GM18861 (cell line): ENCODE measurements around the gene CLIP2.
"Not testable (repeated sequence)": the region's sequence is repeated elsewhere in the genome, so short reads cannot be mapped to it uniquely, and the experiment has no call there.

Experiments used
- ATAC-seq: cut with Tn5 transposase; IDR thresholded peaks from one replicate; pipeline ENCODE4 v1.9.1; 2021; ENCODE audit not compliant: unreplicated experiment

CLIP2 gene

DNA sequence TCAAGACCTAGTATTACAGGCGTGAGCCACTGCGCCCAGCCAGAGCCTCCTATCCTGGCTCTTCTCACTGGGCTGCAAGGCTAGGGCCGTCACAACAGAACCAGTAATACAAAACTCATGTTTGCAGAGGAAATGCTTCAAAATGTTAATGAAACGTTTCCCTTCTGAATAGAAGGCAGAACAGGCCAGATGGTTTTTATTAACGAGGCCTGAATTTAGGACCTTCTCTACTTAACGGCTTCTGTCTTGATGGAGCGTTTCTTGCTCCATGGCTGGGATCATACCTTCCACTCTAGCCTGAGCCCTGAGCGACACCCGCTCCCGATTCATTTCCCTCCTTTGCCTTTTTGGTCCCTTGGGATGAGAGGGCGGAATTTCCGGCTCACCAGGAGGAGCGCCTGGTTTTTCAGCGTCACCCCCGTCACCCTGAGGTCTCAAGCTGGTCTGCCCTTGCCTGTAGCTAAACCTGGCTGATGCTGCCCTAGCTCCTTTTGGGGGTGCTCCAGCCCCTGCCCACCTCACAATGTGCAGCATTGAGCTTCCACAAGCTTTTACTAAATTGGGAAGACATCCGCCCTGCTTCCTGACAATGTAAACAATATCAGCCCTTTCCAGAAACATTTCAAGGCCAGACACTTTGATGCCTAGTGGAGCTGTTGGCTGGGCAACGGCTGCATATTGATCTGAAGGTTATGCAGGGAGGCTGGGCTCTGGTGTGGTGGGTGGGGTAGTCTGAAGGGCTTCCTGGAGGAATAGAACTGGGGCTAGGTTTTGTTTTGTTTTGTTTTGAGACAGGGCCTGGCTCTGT is 5.2 kb downstream of the CLIP2 start:
- no peak for ATAC-seq

DNA sequence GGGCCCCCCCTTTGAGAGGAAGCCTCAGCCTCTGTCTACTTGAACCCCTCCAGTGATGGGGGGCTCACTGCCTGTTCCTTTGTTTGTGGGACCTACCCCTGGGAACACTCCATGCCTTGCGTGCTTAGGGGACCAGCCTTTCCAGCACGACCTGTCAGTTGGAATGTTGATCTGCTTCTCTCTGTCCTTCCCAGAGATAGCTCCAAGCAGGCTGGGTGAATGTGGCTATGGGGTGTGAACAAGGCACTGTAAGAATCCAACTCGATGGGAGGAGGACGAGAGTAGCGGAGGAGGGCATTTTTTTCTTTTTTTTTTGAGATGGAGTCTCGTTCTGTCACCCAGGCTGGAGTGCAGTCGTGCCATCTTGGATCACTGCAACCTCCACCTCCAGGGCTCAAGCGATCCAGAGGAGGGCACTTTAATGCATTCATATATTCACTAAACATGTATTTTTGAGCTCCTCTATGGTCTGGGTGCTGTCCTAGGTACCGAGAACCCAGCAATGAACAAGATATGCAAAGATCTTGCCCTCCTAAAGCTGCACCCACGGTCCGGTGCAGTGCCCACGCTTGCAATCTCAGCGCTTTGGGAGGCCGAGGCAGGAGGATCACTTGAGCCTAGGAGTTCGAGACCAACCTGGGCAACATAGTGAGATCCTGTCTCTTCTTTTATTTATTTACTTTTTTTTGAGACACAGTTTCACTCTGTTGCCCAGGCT is 8.5 kb downstream of the CLIP2 start:
- ATAC-seq: no peak

DNA sequence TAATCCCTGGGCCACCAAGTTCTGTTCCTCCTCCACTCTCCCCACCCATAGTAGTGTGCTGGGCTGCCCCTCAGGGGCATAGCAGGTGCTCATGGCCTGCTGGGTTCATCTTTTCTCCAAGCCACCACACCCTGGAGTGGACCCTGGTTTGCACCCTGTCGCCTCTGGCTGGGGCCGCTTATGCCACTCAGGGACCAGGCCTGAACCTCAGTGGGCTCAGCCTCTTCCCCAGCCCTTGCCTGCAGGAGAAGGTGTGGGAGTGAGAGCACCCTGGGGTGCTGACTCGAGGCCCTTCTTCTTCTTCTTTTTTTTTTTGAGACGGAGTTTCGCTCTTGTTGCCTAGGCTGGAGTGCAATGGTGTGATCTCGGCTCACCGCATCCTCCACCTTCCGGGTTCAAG is 10.2 kb downstream of the CLIP2 start:
- ATAC-seq: no peak

DNA sequence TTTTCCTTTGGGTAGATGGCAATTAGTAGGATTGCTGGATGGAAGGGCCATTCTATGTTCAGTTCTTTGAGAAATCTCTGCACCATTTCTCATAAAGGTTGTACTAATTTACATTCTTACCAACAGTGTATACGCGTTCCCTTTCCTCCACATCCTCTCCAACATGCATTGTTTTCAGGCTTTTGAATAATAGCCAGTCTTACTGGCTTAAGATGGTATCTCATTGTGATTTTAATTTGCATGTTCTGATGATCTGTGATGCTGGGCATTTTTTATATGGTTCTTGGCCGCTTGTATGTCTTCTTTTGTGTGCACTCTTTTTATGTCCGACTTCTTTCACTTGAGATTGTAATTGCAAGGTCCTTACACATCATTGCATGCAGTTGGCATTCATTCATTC is 11.7 kb downstream of the CLIP2 start:
- ATAC-seq: no peak

DNA sequence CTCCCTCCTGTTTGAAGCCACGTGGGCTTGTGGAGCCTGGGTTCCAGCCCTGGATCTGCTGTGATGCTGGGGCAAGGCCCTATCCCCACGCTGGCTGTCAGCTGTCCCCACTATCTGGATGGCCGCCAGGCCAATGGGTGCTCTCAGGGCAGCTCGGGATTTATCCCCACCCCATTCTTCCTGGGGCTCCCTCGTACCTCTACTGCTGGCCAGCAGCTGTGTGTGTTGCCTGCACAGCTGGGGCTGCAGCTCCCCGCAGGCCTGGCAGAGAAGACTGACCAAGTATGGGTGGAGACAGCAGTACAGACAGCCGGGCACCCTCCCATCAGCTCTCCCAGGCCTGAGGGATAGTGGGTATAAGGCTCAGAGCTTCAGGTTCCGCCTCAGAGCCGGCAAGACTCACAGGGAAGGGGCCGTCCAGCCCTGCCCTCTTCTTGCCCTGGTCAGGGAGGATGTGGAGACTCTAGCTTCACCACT is 13.6 kb downstream of the CLIP2 start:
- no peak for ATAC-seq

DNA sequence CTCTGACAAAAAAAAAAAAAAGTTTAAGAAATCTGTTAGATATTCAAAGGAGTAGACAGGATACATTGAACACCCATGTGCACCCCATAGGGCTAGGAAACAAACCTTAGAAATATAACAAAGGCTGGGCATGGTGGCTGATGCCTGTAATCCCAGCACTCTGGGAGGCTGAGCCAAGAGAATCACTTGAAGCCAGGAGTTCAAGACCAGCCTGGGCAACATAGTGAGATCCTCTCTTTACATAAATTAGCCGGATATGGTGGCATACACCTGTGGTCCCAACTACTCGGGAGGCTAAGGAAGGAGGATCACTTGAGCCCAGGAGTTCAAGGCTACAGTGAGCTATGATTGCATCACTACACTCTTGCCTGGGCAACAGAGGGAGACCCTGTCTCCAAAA is 15.3 kb downstream of the CLIP2 start:
- ATAC-seq: no peak

DNA sequence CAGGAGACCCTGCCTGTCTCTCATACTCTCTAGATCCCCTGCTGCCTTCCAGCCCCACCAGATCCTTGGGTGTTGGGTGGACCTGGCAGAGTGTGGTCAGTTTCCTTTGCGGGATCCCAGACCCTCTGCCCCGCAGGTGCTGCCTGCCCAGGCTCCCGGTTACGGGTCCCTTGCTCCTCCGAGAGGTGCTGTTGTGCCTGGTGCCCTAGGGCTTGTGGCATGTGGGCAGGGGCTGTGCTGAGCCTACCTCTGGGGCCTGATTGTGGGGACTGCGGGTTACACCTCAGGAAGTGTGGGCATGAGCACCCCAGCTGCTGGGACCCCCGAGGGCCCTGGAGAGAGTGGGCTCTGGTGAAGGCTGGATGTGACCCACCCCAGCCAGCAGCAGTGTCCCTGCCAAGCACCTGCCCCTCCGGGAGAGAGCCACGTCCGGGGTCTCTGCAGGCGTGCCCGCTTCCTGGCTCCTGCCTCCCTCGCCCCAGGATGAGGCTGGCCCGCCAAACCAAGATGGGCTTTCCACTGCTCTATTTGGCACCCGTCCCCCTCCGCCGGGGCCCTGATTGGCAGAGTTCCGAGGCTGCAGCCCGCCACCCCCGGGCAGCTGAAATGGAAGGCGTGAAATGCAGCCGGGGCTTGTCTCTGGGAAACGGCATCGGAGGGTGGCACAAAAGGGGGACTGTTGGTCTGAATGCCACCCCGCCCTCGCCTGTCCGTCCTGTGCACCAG is 17.0 kb downstream of the CLIP2 start:
- ATAC-seq: no peak

DNA sequence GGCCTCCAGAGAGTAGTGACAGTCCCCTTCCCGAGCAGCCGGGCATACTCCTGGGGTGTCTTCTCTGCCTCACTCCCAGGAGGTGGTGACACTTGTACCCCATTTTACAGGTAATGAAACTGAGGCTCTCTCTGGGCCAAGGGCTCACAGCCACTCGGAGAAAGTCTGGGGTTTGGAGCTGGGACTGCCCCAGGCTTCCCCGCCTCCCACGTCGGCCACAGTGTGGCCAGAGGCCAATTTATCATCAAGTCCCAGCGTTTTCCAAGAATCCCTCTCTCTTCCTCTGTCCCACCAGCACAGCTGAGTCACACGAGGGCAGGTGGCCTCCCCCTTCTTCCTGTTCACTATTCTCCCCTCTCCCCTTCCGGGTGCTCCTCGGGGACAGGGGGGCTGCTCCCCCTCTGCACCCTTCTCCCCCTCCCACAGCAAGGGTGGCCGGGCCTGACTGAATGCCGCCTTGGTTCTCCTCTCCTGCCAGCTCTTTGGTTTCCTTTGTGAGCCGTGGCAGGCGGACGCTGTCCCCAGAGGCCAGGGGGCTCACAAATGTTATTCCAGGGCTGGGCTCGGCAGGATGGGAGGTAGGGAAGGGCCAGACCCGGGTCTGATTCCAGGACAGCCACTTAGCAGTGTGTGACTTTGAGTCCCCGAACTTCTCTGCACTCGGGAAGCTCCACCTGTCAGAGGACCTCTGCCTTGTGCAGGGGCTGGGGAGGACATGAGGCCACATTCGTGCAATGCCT is 17.7 kb downstream of the CLIP2 start:
- ATAC-seq: no peak

DNA sequence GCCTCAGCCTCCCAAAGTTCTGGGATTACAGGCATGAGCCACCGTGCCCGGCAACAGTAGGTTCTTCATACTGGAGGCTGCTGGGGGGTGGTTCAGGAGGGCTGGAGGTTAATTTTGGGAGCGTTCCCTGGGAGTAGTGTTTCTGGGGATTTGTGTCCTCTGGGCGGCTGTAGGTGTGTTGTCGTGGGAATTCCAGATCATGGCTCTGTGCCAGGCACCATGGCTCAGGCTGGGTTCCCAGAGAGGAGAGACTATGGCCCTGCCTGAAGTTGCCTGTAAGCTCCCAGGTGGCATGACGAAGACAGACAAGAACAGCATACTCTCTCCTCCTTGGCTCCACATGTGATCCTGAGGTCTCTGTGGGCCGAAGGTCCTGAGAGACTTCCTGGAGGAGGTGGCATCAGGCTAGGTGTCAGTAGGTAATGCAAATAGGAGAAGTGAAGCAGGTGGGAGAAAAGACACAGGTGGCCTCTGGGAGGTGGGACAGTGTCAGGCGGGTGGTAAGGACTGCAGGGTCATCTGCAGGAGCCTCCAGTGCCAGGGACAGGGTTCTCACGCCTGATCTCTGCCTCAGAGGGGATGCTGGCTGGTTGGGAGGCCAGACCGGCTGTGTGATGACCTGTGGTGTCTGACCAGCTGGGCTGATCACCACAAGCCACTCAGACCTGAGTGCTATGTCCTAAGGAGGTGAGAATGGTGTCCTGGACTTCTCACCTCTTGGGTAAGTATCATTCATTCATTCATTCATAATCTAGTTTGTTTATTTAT is 18.7 kb downstream of the CLIP2 start:
- no peak for ATAC-seq

DNA sequence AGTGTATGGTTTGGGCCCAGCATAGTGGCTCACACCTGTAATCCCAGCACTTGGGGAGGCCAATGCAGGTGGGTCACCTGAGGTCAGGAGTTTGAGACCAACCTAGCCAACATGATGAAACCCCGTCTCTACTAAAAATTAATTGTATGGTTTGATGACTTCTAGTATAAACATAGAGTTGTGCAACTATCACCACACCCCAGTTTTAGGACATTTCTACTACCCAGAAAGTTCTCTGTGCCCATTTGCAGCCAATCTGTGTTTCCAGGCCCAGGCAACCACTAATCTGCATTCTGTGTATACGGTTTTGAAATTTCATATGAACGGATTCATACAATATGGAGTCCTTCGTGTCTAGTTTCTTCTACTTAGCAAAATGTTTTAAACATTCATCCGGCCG is 20.0 kb downstream of the CLIP2 start:
- ATAC-seq: no peak

DNA sequence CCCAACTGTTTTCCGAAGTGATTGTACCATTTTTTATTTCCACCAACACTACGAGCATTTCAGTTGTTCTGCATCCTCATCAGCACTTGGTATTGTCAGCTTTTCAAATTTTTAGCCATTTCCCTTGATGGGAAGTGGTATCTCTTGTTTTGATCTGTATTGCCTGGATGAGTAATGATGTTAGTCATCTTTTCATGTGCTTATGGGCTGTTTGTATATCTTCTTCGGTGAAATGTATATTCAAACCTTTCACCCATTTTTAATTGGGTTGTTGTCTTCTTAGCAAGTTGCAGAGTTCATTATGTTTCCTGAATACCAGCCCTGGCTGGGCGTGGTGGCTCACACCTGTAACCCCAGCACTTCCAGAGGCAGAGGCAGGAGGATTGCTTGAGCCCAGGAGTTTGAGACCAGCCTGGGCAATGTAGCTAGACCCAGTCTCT is 22.1 kb downstream of the CLIP2 start:
- ATAC-seq: no peak

DNA sequence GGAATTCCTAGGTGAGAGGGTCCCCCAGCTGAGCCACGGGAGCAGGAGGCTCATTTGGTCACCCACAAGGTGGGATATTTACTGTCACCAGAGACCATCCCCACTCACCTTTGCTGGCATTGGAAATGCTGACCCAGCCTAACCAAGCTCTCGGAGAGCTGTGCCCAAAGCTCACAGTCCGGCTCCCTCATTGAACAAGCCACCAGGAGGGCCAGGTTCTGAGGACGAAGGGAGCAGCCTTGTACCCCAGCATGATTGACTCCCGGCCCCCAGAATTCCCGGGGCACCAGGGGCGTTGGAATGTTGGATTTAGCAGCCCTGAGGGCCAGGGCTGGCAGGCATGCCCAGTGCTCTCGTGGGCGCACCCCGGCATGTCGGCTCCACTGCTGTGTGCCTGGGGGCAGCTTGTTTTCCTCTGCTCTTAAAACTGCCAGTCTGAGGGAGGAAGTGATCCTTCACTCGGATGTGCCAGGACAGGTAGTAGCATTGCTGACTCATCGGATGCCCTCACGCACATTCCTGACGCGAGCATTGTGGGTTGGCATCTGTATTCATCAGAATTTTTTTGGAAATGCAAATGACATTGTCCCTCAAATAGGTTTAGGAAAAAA is 23.3 kb downstream of the CLIP2 start:
- no peak for ATAC-seq

DNA sequence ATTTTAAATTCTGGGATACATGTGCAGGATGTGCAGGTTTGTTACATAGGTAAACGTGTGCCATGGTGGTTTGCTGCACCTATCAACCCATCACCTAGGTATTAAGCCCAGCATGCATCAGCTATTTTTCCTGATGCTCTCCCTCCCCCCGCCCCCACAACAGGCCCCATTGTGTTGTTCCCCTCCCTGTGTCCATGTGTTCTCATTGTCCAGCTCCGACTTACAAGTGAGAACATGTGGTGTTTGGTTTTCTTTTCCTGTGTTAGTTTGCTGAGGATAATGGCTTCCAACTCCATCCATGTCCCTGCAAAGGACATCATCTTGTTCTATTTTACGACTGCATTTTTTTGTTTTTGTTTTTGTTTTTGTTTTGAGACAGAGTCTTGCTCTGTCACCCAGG is 26.7 kb downstream of the CLIP2 start:
- not testable (repeated sequence) for ATAC-seq

DNA sequence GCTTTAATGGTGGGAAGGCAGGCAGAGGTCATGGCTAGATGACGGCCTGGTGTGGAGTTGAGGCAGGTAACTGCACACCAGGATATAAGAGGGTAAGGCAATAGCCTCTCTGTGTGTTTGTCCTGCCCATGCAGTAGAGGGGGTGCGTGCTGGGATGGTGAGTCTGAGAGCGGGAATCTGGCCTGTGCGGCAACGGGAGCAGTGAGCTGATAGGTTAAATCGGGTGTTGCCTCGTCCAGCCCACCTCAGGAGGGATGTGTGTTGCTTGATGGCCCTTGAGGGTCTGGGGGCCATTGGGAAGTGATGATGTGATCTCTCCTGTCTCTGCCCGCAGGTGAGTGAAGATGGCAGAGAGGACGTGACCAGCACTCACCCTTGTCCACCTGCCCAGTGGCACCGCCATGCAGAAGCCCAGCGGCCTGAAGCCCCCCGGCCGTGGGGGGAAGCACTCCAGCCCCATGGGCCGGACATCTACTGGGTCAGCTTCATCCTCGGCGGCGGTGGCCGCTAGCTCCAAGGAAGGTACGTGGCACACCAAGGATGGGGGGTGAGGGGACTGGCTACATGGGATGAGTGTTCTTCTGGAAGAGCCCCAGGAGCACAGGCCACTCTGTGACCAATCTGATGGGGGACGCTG is 28.1 kb downstream of the CLIP2 start:
- no peak for ATAC-seq

DNA sequence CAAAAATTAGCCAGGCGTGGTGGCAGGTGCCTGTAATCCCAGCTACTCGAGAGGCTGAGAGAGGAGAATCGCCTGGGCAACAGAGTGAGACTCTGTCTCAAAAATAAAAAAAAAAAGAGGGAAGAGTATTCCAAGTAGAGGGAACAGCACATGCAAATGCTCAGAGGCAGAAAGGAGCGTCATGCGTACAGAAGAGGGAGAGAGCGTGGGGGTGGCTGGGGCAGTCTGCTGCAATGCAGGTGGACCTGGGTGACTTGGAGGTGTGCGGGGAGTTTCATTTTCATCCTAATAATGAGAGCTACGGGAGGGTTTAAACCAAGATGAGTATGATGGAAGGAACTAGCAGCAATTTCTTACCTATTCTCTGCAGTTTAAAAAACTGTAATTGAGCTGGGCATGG is 28.8 kb downstream of the CLIP2 start:
- no peak for ATAC-seq

DNA sequence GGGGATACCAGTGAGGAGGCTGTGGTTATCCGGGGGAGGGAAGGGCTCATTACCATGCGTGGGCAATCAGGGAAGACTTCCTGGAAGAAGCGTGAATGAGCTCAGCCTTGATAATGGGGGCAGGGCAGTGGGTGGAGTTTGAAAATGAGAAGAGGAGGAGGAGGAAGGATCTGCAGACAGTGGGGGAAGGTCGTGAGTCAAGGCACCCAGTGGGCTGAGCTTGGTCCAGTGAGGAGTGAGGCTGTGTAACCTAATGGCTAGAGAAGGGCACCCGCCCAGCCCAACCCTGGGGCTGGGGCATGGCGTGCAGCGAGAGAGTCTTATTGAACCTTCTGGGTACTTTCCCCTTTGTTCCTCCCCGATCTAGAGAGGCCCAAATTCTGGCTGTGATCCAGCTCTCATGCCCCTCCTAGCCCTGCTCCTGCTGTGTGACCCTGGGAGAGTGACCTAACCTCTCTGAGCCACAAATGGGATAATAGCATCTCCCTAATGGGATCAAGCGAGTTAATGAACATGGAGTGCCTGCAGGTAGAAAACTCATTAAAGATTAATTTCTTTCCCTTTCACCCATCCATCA is 31.5 kb downstream of the CLIP2 start:
- ATAC-seq: no peak

DNA sequence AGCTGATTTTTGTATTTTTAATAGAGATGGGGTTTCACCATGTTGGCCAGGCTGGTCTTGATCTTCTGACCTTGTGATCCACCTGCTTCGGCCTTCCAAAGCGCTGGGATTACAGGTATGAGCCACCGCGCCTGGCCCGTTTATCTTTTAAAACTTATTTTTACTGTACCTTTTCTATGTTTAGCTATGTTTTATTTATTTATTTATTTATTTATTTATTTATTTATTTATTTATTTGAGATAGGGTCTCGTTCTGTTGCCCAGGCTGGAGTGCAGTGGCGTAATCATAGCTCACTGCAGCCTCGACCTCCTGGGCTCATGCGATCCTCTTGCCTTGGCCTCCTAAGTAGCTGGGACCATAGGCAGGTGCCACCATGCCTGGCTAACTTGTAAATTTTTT is 33.7 kb downstream of the CLIP2 start:
- ATAC-seq: not testable (repeated sequence)

DNA sequence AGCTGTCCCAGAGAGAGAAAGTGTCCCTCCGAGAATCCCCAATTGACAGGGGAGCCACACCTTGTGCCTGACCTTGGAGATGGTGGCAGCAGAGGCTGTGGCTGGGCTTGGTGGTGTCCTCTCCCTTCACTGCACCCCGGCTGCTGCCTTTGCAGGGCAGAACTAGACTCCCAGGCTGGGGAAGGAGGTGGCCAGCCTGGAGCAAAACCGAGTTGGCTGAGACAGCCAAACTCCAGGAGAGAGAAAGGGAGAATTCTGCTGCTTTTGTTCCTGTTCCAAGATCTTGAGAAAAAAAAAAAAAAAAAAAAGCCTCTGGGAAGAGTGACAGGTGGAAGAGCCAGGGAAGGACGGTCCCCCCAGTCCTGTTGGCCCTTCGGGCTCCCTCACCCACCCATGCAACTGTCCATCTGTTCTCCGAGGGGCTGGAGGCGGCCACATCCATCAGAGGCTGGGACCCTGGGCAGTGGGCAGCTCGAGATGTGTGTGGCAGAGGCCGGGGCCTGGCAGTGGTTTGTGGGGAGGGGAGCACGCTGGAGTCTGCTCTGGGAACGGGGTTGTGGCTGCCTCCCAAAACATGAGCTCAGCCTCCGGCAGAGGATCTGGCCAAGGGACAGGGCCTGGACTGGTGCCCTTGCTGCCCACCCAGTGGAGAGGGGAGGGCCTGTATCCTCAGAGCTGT is 35.5 kb downstream of the CLIP2 start:
- no peak for ATAC-seq

DNA sequence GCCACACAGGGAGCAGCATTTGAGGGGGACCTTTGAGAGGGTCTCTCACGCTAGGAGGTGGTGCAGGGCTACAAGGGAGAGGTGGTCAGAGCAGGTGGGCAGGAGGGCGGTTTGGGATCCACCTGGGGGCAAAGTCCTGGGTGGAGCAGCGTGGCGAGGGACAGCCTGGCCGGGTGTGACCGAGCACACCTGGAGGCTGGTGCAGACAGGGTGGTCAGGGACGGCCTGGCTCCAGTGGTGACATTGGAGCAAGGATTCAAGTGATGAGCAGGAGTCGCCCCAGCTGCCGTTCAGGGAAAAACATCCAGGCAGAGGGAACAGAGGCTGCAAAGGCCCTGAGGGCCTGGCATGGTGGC is 36.0 kb downstream of the CLIP2 start:
- ATAC-seq: no peak
